Adrenal gland (tissue), 5 donors: ENCODE measurements around the gene TTC9C.

Experiments
- POLR2A ChIP-seq, 2 donors: fragments of 450-650 bp; IDR thresholded peaks; one replicate each; pipeline ENCODE4 v1.6.1; 2017; ENCODE audit warnings: antibody characterized with exemption in 2 of 2, mild to moderate bottlenecking in 2 of 2, moderate library complexity in 1 of 2
- TF ChIP-seq, protein P1 (sequence below), 6 experiments: fragments of 450-650 bp in 4 of 6; fragments of 200-600 bp in 2 of 6; sonication (generic) in 1 of 6; IDR thresholded peaks; 1 replicate in 5 of 6; 2 replicates in 1 of 6; pipeline versions ENCODE4 v1.5.1 to v1.8.0; 2016 to 2021; ENCODE audit warnings: antibody characterized with exemption in 6 of 6, mild to moderate bottlenecking in 2 of 6, moderate library complexity in 1 of 6
- donor health status: DM: no; HTN: no; CAD: no.

DNA sequence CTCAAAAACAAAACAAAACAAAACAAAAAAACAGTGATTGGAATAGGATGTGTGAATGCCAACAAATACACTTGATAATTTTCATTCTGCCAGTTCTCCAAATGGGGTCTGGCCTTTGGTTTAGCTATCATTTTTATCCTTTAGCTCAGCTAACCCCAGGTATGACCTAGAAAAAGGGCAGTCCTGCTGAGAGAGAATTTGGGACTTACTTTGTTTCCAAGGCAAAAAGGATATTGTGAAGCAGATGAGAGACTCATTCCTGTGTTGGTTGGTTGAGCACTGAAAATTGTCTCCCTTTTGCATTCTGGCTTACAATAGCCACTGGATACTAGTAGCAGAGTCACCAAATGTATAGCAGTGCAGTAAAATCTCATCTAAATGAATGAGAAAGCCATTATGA lies 8.9 kb downstream of the TTC9C start:
- TF ChIP-seq, protein P1, sequence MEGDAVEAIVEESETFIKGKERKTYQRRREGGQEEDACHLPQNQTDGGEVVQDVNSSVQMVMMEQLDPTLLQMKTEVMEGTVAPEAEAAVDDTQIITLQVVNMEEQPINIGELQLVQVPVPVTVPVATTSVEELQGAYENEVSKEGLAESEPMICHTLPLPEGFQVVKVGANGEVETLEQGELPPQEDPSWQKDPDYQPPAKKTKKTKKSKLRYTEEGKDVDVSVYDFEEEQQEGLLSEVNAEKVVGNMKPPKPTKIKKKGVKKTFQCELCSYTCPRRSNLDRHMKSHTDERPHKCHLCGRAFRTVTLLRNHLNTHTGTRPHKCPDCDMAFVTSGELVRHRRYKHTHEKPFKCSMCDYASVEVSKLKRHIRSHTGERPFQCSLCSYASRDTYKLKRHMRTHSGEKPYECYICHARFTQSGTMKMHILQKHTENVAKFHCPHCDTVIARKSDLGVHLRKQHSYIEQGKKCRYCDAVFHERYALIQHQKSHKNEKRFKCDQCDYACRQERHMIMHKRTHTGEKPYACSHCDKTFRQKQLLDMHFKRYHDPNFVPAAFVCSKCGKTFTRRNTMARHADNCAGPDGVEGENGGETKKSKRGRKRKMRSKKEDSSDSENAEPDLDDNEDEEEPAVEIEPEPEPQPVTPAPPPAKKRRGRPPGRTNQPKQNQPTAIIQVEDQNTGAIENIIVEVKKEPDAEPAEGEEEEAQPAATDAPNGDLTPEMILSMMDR (IDR thresholded peaks at IDR 0.05), result no peak
- TF ChIP-seq POLR2A (IDR thresholded peaks at IDR 0.05), result no peak
